Immature natural killer cell (primary cell): ENCODE data around the gene SULT4A1. TPM values are rescaled to one million over a fixed set of nuclear protein-coding genes. Genes with fewer than 3 reads are reported as not detected.
"Not testable (repeated sequence)": the region's sequence is repeated elsewhere in the genome, so short reads cannot be mapped to it uniquely, and the experiment has no call there.

Experiments
- DNase-seq, 3 donors: peaks; one replicate each; pipeline ENCODE4 v3.0.0; 2022; ENCODE audit warnings: mixed read lengths in 1 of 3
- H3K27ac Mint-ChIP-seq, 6 donors: one replicate each; pipeline ENCODE4 v1.8.0; 2020; ENCODE audit warnings: mixed read lengths in 6 of 6, mild to moderate bottlenecking in 5 of 6, inconsistent platforms in 4 of 6, moderate library complexity in 3 of 6
- H3K27me3 Mint-ChIP-seq, 3 donors: one replicate each; pipeline ENCODE4 v1.8.0; 2020 to 2021; ENCODE audit warnings: low read depth in 3 of 3, mild to moderate bottlenecking in 3 of 3, mixed read lengths in 3 of 3, moderate library complexity in 3 of 3, inconsistent platforms in 1 of 3
- H3K36me3 Mint-ChIP-seq, 3 donors: one replicate each; pipeline ENCODE4 v1.8.0; 2020; ENCODE audit warnings: mixed read lengths in 3 of 3, inconsistent platforms in 2 of 3, mild to moderate bottlenecking in 2 of 3
- H3K4me1 Mint-ChIP-seq, 2 donors: one replicate each; pipeline ENCODE4 v1.8.0; 2020; ENCODE audit warnings: inconsistent platforms in 2 of 2, mild to moderate bottlenecking in 2 of 2, mixed read lengths in 2 of 2, moderate library complexity in 1 of 2
- H3K4me3 Mint-ChIP-seq, 5 donors: one replicate each; pipeline ENCODE4 v1.8.0; 2020; ENCODE audit warnings: mild to moderate bottlenecking in 5 of 5, mixed read lengths in 5 of 5, inconsistent platforms in 3 of 5, moderate library complexity in 3 of 5
- H3K9me3 Mint-ChIP-seq, 6 donors: one replicate each; pipeline ENCODE4 v1.8.0; 2020; ENCODE audit warnings: mild to moderate bottlenecking in 6 of 6, mixed read lengths in 6 of 6, inconsistent platforms in 4 of 6, moderate library complexity in 3 of 6
- polyA plus RNA-seq, 3 donors: library from polyadenylated mRNA; unstranded; fragments of 300-500 nt; fragmentation: Illumina TruSeq; gene quantifications; one replicate each; pipeline ENCODE4 v1.2.3, GENCODE V29; 2021

SULT4A1 gene
- not detected for polyA plus RNA-seq

- Mint-ChIP-seq H3K4me3 (peak within 1 kb of the TSS; percentile 36 to 69 (median 62)), H3K27me3 (peaks cover 20 to 27% (median 21%) of the 10 kb centered on the region in 3 donors), H3K36me3 (peaks cover 0 to 4% (median 0%) of the 10 kb centered on the region in 3 donors), H3K9me3 (no peaks in the 10 kb centered on the region), H3K4me1 (peaks cover 0 to 4% of the 10 kb centered on the region in 2 donors), H3K27ac (no peak within 1 kb of the TSS)
- DNase-seq: no peak
These were observed at the start of gene SULT4A1 for GRCh38 chr22:43862074-43862881. Gene SULT4A1, minus strand, starts transcription at chr22:43862513. Its CDS starts 131 bp downstream, at chr22:43862382.

- Mint-ChIP-seq H3K36me3 (no peaks in the 10 kb centered on the region), H3K4me1 (no peaks in the 10 kb centered on the region), H3K4me3 (no peak overlapping the region), H3K27me3 (peaks cover 4 to 12% (median 6%) of the 10 kb centered on the region in 3 donors), H3K9me3 (no peaks in the 10 kb centered on the region), H3K27ac (no peak overlapping the region)
- no peak for DNase-seq
These were observed 49.0 kb upstream of the SULT4A1 start for GRCh38 chr22:43911351-43911750.

GRCh38 chr22:43910178-43910695 lies 47.9 kb upstream of the SULT4A1 start:
- Mint-ChIP-seq H3K4me3 (no peak overlapping the region), H3K9me3 (no peaks in the 10 kb centered on the region)
- no peak for DNase-seq

GRCh38 chr22:43909708-43910107 lies 47.4 kb upstream of the SULT4A1 start:
- Mint-ChIP-seq H3K27me3 (peaks cover 4 to 12% (median 6%) of the 10 kb centered on the region in 3 donors), H3K36me3 (no peaks in the 10 kb centered on the region), H3K4me1 (no peaks in the 10 kb centered on the region), H3K9me3 (no peaks in the 10 kb centered on the region), H3K4me3 (no peak overlapping the region), H3K27ac (no peak overlapping the region)
- DNase-seq: no peak

More at GRCh38 chr22:43910178-43910695, 47.9 kb upstream of the SULT4A1 start:
- H3K36me3 Mint-ChIP-seq: no peaks in the 10 kb centered on the region
- H3K27ac Mint-ChIP-seq: no peak overlapping the region
- peaks cover 4 to 12% (median 6%) of the 10 kb centered on the region in 3 donors for H3K27me3 Mint-ChIP-seq
- H3K4me1 Mint-ChIP-seq: no peaks in the 10 kb centered on the region

- H3K4me3 Mint-ChIP-seq: no peak overlapping the region
- H3K9me3 Mint-ChIP-seq: no peaks in the 10 kb centered on the region
- H3K27ac Mint-ChIP-seq: no peak overlapping the region
- no peaks in the 10 kb centered on the region for H3K36me3 Mint-ChIP-seq
- H3K27me3 Mint-ChIP-seq: peaks cover 6 to 10% (median 6%) of the 10 kb centered on the region in 3 donors
- DNase-seq: no peak
- H3K4me1 Mint-ChIP-seq: peaks cover 0 to 3% of the 10 kb centered on the region in 2 donors
These were observed 43.4 kb upstream of the SULT4A1 start for GRCh38 chr22:43905681-43906080.

- H3K27ac Mint-ChIP-seq, H3K36me3 Mint-ChIP-seq, H3K27me3 Mint-ChIP-seq, H3K9me3 Mint-ChIP-seq, H3K4me1 Mint-ChIP-seq, H3K4me3 Mint-ChIP-seq: not testable (repeated sequence)
- DNase-seq: peak; percentile 13 to 37 (median 30)
These were observed 42.1 kb upstream of the SULT4A1 start for GRCh38 chr22:43904412-43904811.

- not testable (repeated sequence) for H3K4me1 Mint-ChIP-seq, H3K36me3 Mint-ChIP-seq, H3K4me3 Mint-ChIP-seq, H3K27ac Mint-ChIP-seq, H3K9me3 Mint-ChIP-seq, H3K27me3 Mint-ChIP-seq, DNase-seq
These were observed 40.7 kb upstream of the SULT4A1 start for GRCh38 chr22:43903033-43903432.

- H3K27ac Mint-ChIP-seq: no peak overlapping the region
- H3K9me3 Mint-ChIP-seq: no peaks in the 10 kb centered on the region
- peaks cover 0 to 3% of the 10 kb centered on the region in 2 donors for H3K4me1 Mint-ChIP-seq
- no peak overlapping the region for H3K4me3 Mint-ChIP-seq
- peaks cover 6 to 12% (median 10%) of the 10 kb centered on the region in 3 donors for H3K27me3 Mint-ChIP-seq
- no peak for DNase-seq
- no peaks in the 10 kb centered on the region for H3K36me3 Mint-ChIP-seq
These were observed 39.8 kb upstream of the SULT4A1 start for GRCh38 chr22:43901976-43902643.

- no peak for DNase-seq
- Mint-ChIP-seq H3K36me3 (no peaks in the 10 kb centered on the region), H3K27ac (no peak overlapping the region), H3K4me3 (no peak overlapping the region), H3K4me1 (peaks cover 0 to 3% of the 10 kb centered on the region in 2 donors), H3K9me3 (no peaks in the 10 kb centered on the region), H3K27me3 (peaks cover 6 to 16% (median 10%) of the 10 kb centered on the region in 3 donors)
These were observed 37.9 kb upstream of the SULT4A1 start for GRCh38 chr22:43900206-43900605.

GRCh38 chr22:43897751-43898261 lies 35.5 kb upstream of the SULT4A1 start:
- H3K27me3 Mint-ChIP-seq: peaks cover 3 to 15% (median 7%) of the 10 kb centered on the region in 3 donors
- no peaks in the 10 kb centered on the region for H3K36me3 Mint-ChIP-seq
- no peak overlapping the region for H3K4me3 Mint-ChIP-seq
- DNase-seq: no peak
- H3K27ac Mint-ChIP-seq: no peak overlapping the region
- H3K9me3 Mint-ChIP-seq: no peaks in the 10 kb centered on the region
- no peaks in the 10 kb centered on the region for H3K4me1 Mint-ChIP-seq

GRCh38 chr22:43895986-43896645 lies 33.8 kb upstream of the SULT4A1 start:
- H3K4me1 Mint-ChIP-seq: no peaks in the 10 kb centered on the region
- H3K27me3 Mint-ChIP-seq: peaks cover 2 to 11% (median 9%) of the 10 kb centered on the region in 3 donors
- no peak for DNase-seq
- no peak overlapping the region for H3K27ac Mint-ChIP-seq
- no peaks in the 10 kb centered on the region for H3K36me3 Mint-ChIP-seq
- no peaks in the 10 kb centered on the region for H3K9me3 Mint-ChIP-seq
- H3K4me3 Mint-ChIP-seq: no peak overlapping the region

- no peaks in the 10 kb centered on the region for H3K4me1 Mint-ChIP-seq
- peaks cover 2 to 14% (median 11%) of the 10 kb centered on the region in 3 donors for H3K27me3 Mint-ChIP-seq
- H3K36me3 Mint-ChIP-seq: no peaks in the 10 kb centered on the region
- DNase-seq: no peak
- H3K9me3 Mint-ChIP-seq: no peaks in the 10 kb centered on the region
- H3K4me3 Mint-ChIP-seq: no peak overlapping the region
- no peak overlapping the region for H3K27ac Mint-ChIP-seq
These were observed 31.8 kb upstream of the SULT4A1 start for GRCh38 chr22:43894122-43894521.

GRCh38 chr22:43893266-43893665 lies 31.0 kb upstream of the SULT4A1 start:
- H3K9me3 Mint-ChIP-seq: no peaks in the 10 kb centered on the region
- no peak for DNase-seq
- no peaks in the 10 kb centered on the region for H3K4me1 Mint-ChIP-seq
- no peak overlapping the region for H3K27ac Mint-ChIP-seq
- peaks cover 3 to 13% (median 12%) of the 10 kb centered on the region in 3 donors for H3K27me3 Mint-ChIP-seq
- no peaks in the 10 kb centered on the region for H3K36me3 Mint-ChIP-seq
- H3K4me3 Mint-ChIP-seq: no peak overlapping the region
